ENCODE data around the gene AATK. TPM values are rescaled to one million over a fixed set of nuclear protein-coding genes. Genes with fewer than 3 reads are reported as not detected.

Gene AATK
- total RNA-seq, 1 experiment from 2014 or later, result not detected

- TF ChIP-seq CTCF (IDR thresholded peaks at IDR 0.05; ENCODE audit: unreplicated experiment), result no peak
- intact Hi-C loops (cut with micrococcal nuclease; ENCODE audit: unreplicated experiment), result no loop called here
- Mint-ChIP-seq H3K27ac (ENCODE audit: unreplicated experiment) (no peak overlapping the region), H3K4me1 (ENCODE audit: low read depth, unreplicated experiment) (no peaks in the 10 kb centered on the region), H3K36me3 (ENCODE audit: insufficient read depth, unreplicated experiment) (peaks cover 14% of the 10 kb centered on the region), H3K27me3 (ENCODE audit: unreplicated experiment) (peaks cover 35% of the 10 kb centered on the region), H3K4me3 (ENCODE audit: low read depth, unreplicated experiment) (no peak overlapping the region), H3K9me3 (ENCODE audit: low read depth, unreplicated experiment) (no peaks in the 10 kb centered on the region)
- CTCF ChIA-PET, result no interaction called here
- no TSS peak for BruUV-seq (replicated peaks)
- no peak for DNase-seq
Observed at GRCh38 chr17:81180836-81181810, 15.1 kb upstream of the AATK start.

DNA sequence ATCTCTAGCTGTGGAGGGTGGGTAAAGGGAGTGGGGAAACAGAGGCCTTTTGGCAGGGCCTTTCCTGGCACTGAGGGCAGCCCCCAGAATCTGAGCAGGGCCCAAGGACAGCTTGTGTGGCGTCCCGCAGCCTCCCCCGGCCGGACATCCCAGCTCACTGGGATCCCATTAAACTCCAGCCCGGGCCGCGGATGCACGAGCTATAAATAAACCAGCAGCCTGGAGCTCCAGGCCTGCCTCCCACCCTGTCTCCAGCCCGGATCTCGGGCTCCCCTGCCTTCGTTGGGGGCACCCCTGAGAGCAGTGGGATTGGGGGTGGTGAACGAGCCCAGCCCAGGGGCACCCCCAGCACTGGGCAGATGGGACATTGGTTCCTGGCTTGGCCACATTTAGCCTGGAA is 13.8 kb upstream of the AATK start:
- no peaks in the 10 kb centered on the region for H3K9me3 Mint-ChIP-seq (ENCODE audit: low read depth, unreplicated experiment)
- H3K27me3 Mint-ChIP-seq (ENCODE audit: unreplicated experiment), result peaks cover 26% of the 10 kb centered on the region
- DNase-seq, result no peak
- no peak for TF ChIP-seq CTCF (IDR thresholded peaks at IDR 0.05; ENCODE audit: unreplicated experiment)
- intact Hi-C loops (cut with micrococcal nuclease; ENCODE audit: unreplicated experiment), result no loop called here
- CTCF ChIA-PET, result no interaction called here
- H3K27ac Mint-ChIP-seq (ENCODE audit: unreplicated experiment), result no peak overlapping the region
- H3K36me3 Mint-ChIP-seq (ENCODE audit: insufficient read depth, unreplicated experiment), result peaks cover 14% of the 10 kb centered on the region
- no peak overlapping the region for H3K4me3 Mint-ChIP-seq (ENCODE audit: low read depth, unreplicated experiment)
- no TSS peak for BruUV-seq (replicated peaks)
- no peaks in the 10 kb centered on the region for H3K4me1 Mint-ChIP-seq (ENCODE audit: low read depth, unreplicated experiment)

DNA sequence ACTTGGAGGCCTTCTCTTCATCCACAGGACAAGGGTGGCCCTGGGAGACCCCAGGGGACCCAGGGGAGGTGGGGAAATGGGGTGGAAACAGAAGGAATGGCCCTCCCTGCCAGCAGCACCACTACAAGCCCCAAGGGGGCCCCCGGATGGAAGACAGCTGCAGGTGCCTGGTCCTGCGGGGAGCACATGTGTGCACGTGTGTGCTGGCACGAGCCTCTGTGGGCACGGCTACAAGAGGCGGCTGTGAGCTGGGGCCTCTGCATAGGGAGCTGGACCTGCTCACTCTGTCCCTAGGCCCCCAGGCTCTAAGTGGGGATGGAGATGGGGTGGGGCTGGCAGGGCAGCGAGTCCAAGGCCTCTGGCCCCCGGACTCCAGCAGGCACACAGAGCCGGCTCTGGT is 13.2 kb upstream of the AATK start:
- Mint-ChIP-seq H3K36me3 (ENCODE audit: insufficient read depth, unreplicated experiment) (peaks cover 10% of the 10 kb centered on the region), H3K27ac (ENCODE audit: unreplicated experiment) (no peak overlapping the region), H3K4me3 (ENCODE audit: low read depth, unreplicated experiment) (no peak overlapping the region), H3K27me3 (ENCODE audit: unreplicated experiment) (peaks cover 21% of the 10 kb centered on the region), H3K4me1 (ENCODE audit: low read depth, unreplicated experiment) (no peaks in the 10 kb centered on the region), H3K9me3 (ENCODE audit: low read depth, unreplicated experiment) (no peaks in the 10 kb centered on the region)
- BruUV-seq (replicated peaks), result no TSS peak
- intact Hi-C loops (cut with micrococcal nuclease; ENCODE audit: unreplicated experiment), result no loop called here
- TF ChIP-seq CTCF (IDR thresholded peaks at IDR 0.05; ENCODE audit: unreplicated experiment), result no peak
- CTCF ChIA-PET, result interaction anchor here (0.9 kb wide), 1 partner anchor 11 kb away, joined by 3 read pairs; no protein-coding TSS in a partner anchor
- no peak for DNase-seq

GRCh38 chr17:81178136-81179091 is 12.4 kb upstream of the AATK start:
- DNase-seq, result no peak
- BruUV-seq (replicated peaks), result no TSS peak
- H3K4me1 Mint-ChIP-seq (ENCODE audit: low read depth, unreplicated experiment), result no peaks in the 10 kb centered on the region
- no peak for TF ChIP-seq CTCF (IDR thresholded peaks at IDR 0.05; ENCODE audit: unreplicated experiment)
- peaks cover 2% of the 10 kb centered on the region for H3K36me3 Mint-ChIP-seq (ENCODE audit: insufficient read depth, unreplicated experiment)
- CTCF ChIA-PET, result interaction anchor here (0.9 kb wide), 1 partner anchor 12 kb away, joined by 3 read pairs; no protein-coding TSS in a partner anchor
- peaks cover 21% of the 10 kb centered on the region for H3K27me3 Mint-ChIP-seq (ENCODE audit: unreplicated experiment)
- H3K9me3 Mint-ChIP-seq (ENCODE audit: low read depth, unreplicated experiment), result no peaks in the 10 kb centered on the region
- H3K27ac Mint-ChIP-seq (ENCODE audit: unreplicated experiment), result no peak overlapping the region
- H3K4me3 Mint-ChIP-seq (ENCODE audit: low read depth, unreplicated experiment), result no peak overlapping the region
- intact Hi-C loops (cut with micrococcal nuclease; ENCODE audit: unreplicated experiment), result no loop called here
